Osteoblast (primary cell): Measurements from ENCODE around the gene ANKS1B. TPM values are rescaled to one million over a fixed set of nuclear protein-coding genes. Genes with fewer than 3 reads are reported as not detected.

Source experiments
- DNase-seq: peaks from one replicate; pipeline ENCODE4 v3.0.0; 2011; ENCODE audit warnings: low spot score, mixed read lengths; ENCODE audit not compliant: insufficient read length; ENCODE audit errors: missing footprints
- H2AFZ ChIP-seq: 2 replicates; pipeline ENCODE4 v1.6.0; 2011; ENCODE audit warnings: mild to moderate bottlenecking, low read length
- H3K27ac ChIP-seq: 2 replicates; pipeline ENCODE4 v1.5.1; 2011; ENCODE audit warnings: mild to moderate bottlenecking, low read depth, low read length, moderate library complexity
- H3K27me3 ChIP-seq: 2 replicates; pipeline ENCODE4 v1.6.0; 2012; ENCODE audit warnings: mild to moderate bottlenecking, control low read depth, inconsistent platforms, low read length, moderate library complexity; ENCODE audit not compliant: insufficient read depth
- H3K36me3 ChIP-seq: 2 replicates; pipeline ENCODE4 v1.5.1; 2011; ENCODE audit warnings: mild to moderate bottlenecking, low read length, control low read depth, moderate library complexity; ENCODE audit not compliant: insufficient read depth
- H3K4me1 ChIP-seq: 2 replicates; pipeline ENCODE4 v1.5.1; 2011; ENCODE audit warnings: mild to moderate bottlenecking, low read length, control low read depth, moderate library complexity; ENCODE audit not compliant: insufficient read depth
- H3K4me2 ChIP-seq: 2 replicates; pipeline ENCODE4 v1.6.0; 2011; ENCODE audit warnings: mild to moderate bottlenecking, low read length; ENCODE audit not compliant: insufficient read depth
- H3K4me3 ChIP-seq: fragments of 200-600 bp; sonication (generic); 3 replicates; pipeline ENCODE4 v1.5.1; 2012; ENCODE audit warnings: mild to moderate bottlenecking, low read length, inconsistent platforms; ENCODE audit not compliant: insufficient read depth
- H3K79me2 ChIP-seq: 2 replicates; pipeline ENCODE4 v1.6.0; 2012; ENCODE audit warnings: mild to moderate bottlenecking, low read length, control low read depth, inconsistent platforms; ENCODE audit not compliant: insufficient read depth
- H3K9me3 ChIP-seq: 2 replicates; pipeline ENCODE4 v1.5.1; 2011; ENCODE audit warnings: low read depth, low read length, control low read depth
- H4K20me1 ChIP-seq: 2 replicates; pipeline ENCODE4 v1.6.0; 2012; ENCODE audit warnings: mild to moderate bottlenecking, low read length, control low read depth; ENCODE audit not compliant: insufficient read depth
- total RNA-seq: library from RNA; depleted of rRNA; stranded (reverse); fragments of >200 nt; gene quantifications from 2 replicates; pipeline ENCODE4 v1.2.3, GENCODE V29; 2012
- TF ChIP-seq, protein P1 (sequence below): IDR thresholded peaks from 2 replicates; pipeline ENCODE4 v1.5.1; 2011; ENCODE audit warnings: mild to moderate bottlenecking, low read depth, low read length, moderate library complexity; ENCODE audit errors: extremely low read depth

The ANKS1B gene
- total RNA-seq, 1 donor, result 2.2 TPM

GRCh38 chr12:99709116-99709515 is 275.6 kb downstream of the ANKS1B start:
- Histone ChIP-seq H2AFZ (no peak overlapping the region), H3K9me3 (no peaks in the 10 kb centered on the region), H3K27me3 (no peaks in the 10 kb centered on the region), H3K36me3 (no peaks in the 10 kb centered on the region), H4K20me1 (no peaks in the 10 kb centered on the region), H3K27ac (no peak overlapping the region), H3K4me3 (no peak overlapping the region), H3K79me2 (no peaks in the 10 kb centered on the region), H3K4me2 (no peak overlapping the region), H3K4me1 (no peaks in the 10 kb centered on the region)
- TF ChIP-seq, protein P1, sequence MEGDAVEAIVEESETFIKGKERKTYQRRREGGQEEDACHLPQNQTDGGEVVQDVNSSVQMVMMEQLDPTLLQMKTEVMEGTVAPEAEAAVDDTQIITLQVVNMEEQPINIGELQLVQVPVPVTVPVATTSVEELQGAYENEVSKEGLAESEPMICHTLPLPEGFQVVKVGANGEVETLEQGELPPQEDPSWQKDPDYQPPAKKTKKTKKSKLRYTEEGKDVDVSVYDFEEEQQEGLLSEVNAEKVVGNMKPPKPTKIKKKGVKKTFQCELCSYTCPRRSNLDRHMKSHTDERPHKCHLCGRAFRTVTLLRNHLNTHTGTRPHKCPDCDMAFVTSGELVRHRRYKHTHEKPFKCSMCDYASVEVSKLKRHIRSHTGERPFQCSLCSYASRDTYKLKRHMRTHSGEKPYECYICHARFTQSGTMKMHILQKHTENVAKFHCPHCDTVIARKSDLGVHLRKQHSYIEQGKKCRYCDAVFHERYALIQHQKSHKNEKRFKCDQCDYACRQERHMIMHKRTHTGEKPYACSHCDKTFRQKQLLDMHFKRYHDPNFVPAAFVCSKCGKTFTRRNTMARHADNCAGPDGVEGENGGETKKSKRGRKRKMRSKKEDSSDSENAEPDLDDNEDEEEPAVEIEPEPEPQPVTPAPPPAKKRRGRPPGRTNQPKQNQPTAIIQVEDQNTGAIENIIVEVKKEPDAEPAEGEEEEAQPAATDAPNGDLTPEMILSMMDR, result no peak
- no peak for DNase-seq

DNA sequence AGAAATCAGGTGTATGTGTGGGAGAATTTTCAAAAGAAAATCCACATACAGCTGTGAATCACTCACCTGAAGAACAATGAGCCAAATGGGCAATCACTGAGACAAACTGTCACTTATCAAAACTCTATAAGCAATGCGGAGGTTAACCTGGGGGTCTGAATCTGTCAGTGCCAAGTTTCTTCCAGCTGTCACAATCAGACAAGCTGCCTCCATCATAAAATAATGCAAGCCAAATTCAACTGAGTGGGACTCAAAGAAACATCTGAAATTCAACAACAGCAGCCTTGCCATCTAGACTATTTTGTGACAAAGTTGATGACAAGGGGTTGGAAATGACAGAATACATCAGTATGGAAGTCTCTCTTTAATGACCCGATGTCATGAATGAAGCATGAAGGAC is 276.9 kb downstream of the ANKS1B start:
- DNase-seq, result no peak
- no peaks in the 10 kb centered on the region for H3K79me2 ChIP-seq
- H3K4me3 ChIP-seq, result no peak overlapping the region
- H3K27me3 ChIP-seq, result no peaks in the 10 kb centered on the region
- H2AFZ ChIP-seq, result no peak overlapping the region
- TF ChIP-seq, protein P1, result no peak
- H3K4me1 ChIP-seq, result no peaks in the 10 kb centered on the region
- H3K4me2 ChIP-seq, result no peak overlapping the region
- H3K27ac ChIP-seq, result no peak overlapping the region
- no peaks in the 10 kb centered on the region for H4K20me1 ChIP-seq
- H3K36me3 ChIP-seq, result no peaks in the 10 kb centered on the region
- H3K9me3 ChIP-seq, result no peaks in the 10 kb centered on the region

- no peaks in the 10 kb centered on the region for H3K9me3 ChIP-seq
- no peaks in the 10 kb centered on the region for H3K79me2 ChIP-seq
- H2AFZ ChIP-seq, result no peak overlapping the region
- TF ChIP-seq, protein P1, result no peak
- H3K4me3 ChIP-seq, result no peak overlapping the region
- H3K4me2 ChIP-seq, result no peak overlapping the region
- no peak overlapping the region for H3K27ac ChIP-seq
- H3K36me3 ChIP-seq, result no peaks in the 10 kb centered on the region
- no peaks in the 10 kb centered on the region for H4K20me1 ChIP-seq
- H3K27me3 ChIP-seq, result no peaks in the 10 kb centered on the region
- no peak for DNase-seq
- H3K4me1 ChIP-seq, result no peaks in the 10 kb centered on the region
Observed at GRCh38 chr12:99706736-99707473, 277.8 kb downstream of the ANKS1B start.

- DNase-seq, result no peak
- Histone ChIP-seq H3K27ac (no peak overlapping the region), H3K4me3 (no peak overlapping the region), H3K9me3 (no peaks in the 10 kb centered on the region), H4K20me1 (no peaks in the 10 kb centered on the region), H3K79me2 (no peaks in the 10 kb centered on the region), H3K36me3 (no peaks in the 10 kb centered on the region), H2AFZ (no peak overlapping the region), H3K4me2 (no peak overlapping the region), H3K4me1 (no peaks in the 10 kb centered on the region), H3K27me3 (no peaks in the 10 kb centered on the region)
- TF ChIP-seq, protein P1, result no peak
Observed at GRCh38 chr12:99704458-99704857, 280.3 kb downstream of the ANKS1B start.
